GM18519 (cell line): ENCODE results near the gene ZFTA.
"Not testable (repeated sequence)": the region's sequence is repeated elsewhere in the genome, so short reads cannot be mapped to it uniquely, and the experiment has no call there.

ENCODE experiments used
- ATAC-seq: cut with Tn5 transposase; IDR thresholded peaks from one replicate; pipeline ENCODE4 v1.9.1; 2021; ENCODE audit warnings: mild to moderate bottlenecking, moderate library complexity; ENCODE audit not compliant: unreplicated experiment, low FRiP score

Gene ZFTA

GRCh38 chr11:63768237-63769041, at the start of gene ZFTA:
Gene ZFTA, minus strand, starts transcription at chr11:63768775. Its CDS starts 153 bp downstream, at chr11:63768622.
- peak; percentile 48 for ATAC-seq

DNA sequence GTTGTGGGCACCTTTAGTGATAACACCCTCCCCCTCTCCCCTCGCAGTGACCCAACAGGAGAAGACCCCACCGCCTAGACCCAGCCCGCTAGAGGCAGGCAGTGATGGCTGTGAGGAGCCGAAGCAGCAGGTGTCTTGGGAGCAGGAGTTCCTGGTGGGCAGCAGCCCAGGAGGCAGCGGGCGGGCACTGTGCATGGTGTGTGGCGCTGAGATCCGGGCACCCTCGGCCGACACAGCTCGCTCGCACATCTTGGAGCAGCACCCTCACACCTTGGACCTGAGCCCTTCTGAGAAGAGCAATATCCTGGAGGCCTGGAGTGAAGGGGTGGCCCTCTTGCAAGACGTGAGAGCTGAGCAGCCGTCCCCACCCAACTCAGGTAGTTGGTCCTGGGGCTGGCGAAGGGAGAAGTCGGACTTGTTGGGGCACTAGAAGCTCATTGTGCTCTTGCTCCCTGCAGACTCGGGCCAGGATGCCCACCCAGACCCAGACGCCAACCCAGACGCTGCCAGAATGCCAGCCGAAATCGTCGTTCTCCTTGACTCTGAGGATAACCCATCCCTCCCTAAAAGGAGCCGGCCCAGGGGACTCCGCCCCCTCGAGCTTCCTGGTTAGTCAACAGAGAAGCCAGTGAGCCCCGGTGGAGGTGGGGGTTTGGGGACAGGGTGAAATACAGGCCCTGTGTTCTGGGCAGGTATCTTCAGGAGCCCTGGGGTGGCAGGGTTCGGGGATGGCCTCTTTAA, 49.4 kb upstream of the ZFTA start:
- no peak for ATAC-seq

- no peak for ATAC-seq
These were observed 48.2 kb upstream of the ZFTA start for GRCh38 chr11:63816732-63817131.

DNA sequence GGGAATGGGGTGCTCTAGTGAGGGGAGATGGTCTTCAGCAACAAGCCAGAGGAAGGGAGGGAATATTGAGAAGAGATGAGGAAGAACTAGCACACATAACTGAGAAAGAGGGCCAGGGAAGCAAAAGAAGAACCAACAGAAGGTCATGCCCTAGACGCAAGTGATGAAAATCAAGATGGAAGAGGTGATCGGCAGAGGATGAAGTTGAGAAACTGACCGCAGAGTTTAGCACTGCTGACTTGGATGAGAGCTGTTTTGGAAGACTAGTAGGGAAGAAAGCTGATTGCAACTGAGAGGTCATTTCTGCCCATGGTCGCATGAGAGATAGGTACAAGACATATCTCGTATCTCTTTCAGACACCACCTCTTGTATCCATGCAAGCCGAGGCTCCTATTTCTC, 47.6 kb upstream of the ZFTA start:
- no peak for ATAC-seq

- no peak for ATAC-seq
These were observed 45.8 kb upstream of the ZFTA start for GRCh38 chr11:63814383-63814736.

- peak; percentile 32 for ATAC-seq
These were observed 45.2 kb upstream of the ZFTA start for GRCh38 chr11:63813563-63814382.

DNA sequence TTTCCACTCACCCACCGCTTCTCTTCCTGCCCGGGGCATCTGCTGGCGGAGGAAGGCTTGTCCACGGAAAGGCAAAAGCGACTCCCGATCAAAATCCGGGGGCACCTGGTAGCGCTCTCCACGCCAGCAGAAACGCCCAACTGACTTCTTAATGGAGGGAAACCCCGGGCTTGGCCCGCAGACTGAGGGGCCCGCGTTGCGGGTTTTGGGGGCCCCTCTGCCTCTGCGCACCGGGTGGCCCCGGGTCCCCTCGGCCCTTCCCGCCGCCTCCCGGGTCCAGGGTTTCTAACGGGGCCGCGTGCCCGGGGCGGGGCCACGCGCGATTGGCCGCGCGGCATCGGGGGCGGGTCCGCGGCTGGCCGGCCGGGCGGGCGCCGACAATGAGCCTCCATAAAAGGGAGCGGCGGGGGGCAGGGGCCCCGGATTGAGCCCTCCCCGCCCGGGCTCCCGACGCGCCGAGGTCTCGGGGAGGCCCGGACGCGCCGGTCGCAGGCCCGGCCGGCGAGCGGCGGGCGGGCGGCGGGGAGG, 44.5 kb upstream of the ZFTA start, which contains the start of gene SPINDOC:
Gene SPINDOC (plus strand): TSS at position 422 of the 528 bp plus-strand sequence. CDS start 231 bp downstream, outside the sequence.
- ATAC-seq = peak; percentile 55

- ATAC-seq = no peak
These were observed 42.9 kb upstream of the ZFTA start for GRCh38 chr11:63811522-63811921.

- ATAC-seq = not testable (repeated sequence)
These were observed 41.8 kb upstream of the ZFTA start for GRCh38 chr11:63810383-63810782.

- no peak for ATAC-seq
These were observed 37.4 kb upstream of the ZFTA start for GRCh38 chr11:63805844-63806415.

DNA sequence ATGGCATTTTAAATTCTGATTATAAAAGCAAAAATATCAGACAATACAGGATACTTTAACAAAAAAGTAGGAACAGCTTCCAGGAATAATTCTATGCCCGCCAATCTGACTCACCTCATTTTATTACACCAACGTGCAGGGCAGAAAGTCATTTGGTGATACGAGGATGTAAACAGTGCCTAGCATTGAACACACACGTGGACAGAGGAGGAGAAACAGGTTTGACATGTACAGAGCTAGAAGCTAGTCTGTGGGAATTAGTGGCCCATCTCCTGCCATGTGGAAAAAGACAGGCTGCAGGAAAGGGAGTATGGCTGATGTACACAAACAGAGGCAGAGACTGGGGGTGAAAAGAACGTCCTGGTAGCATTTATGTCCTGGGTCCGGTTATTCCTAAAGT, 35.7 kb upstream of the ZFTA start:
- ATAC-seq = no peak

GRCh38 chr11:63802637-63803414, 34.3 kb upstream of the ZFTA start:
- ATAC-seq = no peak

DNA sequence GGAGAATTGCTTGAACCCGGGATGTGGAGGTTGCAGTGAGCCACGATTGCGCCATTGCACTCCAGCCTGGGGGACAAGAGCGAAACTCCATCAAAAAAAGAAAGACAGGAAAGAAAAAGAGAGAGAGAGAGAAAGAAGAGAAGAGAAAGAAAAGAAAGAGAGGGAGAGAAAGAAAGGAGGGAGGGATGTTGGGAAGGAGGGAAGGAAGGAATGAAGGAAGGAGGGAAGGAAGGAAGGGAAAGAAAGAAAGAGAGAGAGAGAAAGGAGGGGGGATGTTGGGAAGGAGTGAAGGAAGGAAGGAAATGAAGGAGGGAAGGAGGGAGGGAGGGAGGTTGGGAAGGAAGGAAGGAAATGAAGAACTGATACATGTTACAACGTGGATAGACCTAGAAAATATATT, 32.3 kb upstream of the ZFTA start:
- ATAC-seq = no peak

- no peak for ATAC-seq
These were observed 26.5 kb upstream of the ZFTA start for GRCh38 chr11:63795066-63795465.

GRCh38 chr11:63793161-63793560, 24.6 kb upstream of the ZFTA start:
- no peak for ATAC-seq

DNA sequence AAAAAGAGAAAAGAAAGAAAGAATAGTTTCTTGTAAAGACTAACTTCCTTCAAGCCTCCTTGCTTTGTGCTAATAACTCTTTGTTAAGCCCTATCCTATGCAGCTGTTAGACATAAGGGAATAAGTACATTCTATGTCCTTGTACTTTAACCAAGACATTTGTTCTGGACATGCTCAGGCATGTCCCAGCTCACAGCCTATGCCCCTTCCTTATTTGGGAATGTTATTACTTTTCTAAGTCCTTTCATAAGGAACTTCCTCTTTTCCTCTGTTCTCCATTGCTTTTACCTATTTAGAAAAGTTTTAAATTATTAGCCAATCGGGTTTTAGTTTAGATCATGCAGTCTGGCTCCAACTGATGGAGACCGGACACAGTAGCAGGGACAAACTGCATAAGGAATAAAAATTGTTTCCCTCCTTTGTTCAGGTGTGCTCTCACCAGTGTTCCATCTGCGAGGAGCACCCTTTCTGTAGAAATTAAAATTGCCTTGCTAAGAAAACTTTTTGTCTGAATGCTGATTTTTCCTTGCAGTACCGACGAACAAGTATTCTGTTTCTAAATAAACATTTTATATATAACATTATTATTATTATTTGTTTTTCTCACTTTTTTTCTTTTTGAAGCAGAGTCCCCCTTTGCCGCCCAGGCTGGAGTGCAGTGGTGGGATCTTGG, 23.1 kb upstream of the ZFTA start:
- ATAC-seq = no peak

- ATAC-seq = no peak
These were observed 17.2 kb upstream of the ZFTA start for GRCh38 chr11:63785823-63786222.

GRCh38 chr11:63783925-63784592, 15.5 kb upstream of the ZFTA start:
- ATAC-seq = no peak

DNA sequence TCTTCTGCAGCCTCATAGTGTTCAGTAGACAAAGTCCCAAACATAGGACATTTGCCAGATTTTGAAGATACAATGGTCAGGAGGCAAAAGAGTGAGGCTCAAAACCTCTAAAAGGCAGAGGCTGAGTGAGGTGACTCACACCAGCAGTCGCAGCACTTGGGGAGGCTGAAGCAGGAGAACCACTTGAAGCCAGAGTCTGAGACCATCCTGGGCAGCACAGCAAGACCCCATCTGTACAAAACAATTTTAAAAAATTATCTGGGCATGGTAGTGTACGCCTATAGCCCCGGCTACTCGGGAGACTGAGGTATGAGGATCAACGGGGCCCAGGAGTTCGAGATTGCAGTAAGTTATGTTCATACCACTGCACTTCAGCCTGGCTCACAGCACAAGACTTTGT, 14.2 kb upstream of the ZFTA start:
- ATAC-seq = no peak
